GM04503 (cell line): ENCODE data around the gene CD300E.
A peak's percentile ranks its signal among the peaks of the same experiment; 100 is the strongest.
"Not testable (repeated sequence)": the region's sequence is repeated elsewhere in the genome, so short reads cannot be mapped to it uniquely, and the experiment has no call there.

Experiments used
- DNase-seq: peaks from one replicate; pipeline ENCODE4 v3.0.0-alpha.2; 2012; ENCODE audit warnings: low read depth

The CD300E gene

DNA sequence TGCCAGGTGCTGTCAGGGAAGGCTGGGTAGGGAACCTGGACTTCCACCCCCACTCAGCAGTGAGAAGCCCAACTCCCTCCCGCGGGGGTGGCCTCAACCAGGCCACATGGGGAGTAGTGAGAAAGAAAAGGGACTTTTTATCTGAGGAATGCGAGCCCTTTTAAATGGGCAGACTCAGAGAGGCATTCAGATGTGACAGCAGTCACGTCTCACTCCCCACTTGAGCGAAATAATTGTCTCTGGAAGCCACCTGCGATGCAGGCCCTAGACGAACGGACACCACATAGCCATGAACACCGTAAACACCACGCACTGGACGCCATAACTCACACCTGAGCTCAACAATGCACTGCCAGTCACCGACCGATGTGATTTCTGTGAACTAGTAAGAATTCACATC is 11.9 kb upstream of the CD300E start:
- no peak for DNase-seq

DNA sequence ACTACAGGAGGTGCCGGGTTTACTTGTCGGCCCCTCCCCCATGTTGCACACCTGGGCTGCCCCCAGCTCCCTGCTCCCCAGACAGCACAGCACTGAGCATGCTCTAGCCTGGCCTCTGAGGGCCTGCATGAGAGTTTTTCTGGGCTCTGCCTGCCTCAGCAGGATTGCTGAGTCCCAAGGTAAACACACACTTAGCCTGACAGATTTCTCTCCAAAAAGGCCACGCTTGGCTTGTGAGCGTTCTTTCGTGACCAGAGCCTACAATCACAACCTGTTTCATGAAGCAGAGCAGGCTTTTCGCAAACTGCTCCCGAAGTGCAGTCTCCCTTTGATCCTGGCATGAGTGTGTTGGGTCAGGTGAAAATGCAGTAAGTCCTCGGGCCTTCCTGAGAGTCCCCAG is 9.8 kb upstream of the CD300E start:
- DNase-seq, result no peak

DNA sequence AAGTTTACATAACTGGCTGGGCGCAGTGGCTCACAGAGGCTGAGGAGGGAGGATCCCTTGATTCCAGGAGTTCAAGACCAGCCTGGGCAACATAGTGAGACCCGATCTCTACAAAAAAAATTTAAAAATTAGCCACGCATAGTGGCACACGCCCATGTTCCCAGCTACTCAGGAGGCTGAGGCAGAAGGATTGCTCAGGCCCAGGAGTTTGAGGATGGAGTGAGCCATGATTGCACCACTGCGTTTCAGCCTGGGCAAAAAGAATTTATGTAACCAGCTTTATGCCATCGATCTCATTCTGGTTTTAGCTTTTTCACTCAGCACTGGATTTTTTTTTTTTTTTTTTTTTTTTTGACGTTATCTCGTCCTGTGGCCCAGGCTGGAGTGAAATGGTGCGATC is 9.1 kb upstream of the CD300E start:
- DNase-seq, result no peak

DNA sequence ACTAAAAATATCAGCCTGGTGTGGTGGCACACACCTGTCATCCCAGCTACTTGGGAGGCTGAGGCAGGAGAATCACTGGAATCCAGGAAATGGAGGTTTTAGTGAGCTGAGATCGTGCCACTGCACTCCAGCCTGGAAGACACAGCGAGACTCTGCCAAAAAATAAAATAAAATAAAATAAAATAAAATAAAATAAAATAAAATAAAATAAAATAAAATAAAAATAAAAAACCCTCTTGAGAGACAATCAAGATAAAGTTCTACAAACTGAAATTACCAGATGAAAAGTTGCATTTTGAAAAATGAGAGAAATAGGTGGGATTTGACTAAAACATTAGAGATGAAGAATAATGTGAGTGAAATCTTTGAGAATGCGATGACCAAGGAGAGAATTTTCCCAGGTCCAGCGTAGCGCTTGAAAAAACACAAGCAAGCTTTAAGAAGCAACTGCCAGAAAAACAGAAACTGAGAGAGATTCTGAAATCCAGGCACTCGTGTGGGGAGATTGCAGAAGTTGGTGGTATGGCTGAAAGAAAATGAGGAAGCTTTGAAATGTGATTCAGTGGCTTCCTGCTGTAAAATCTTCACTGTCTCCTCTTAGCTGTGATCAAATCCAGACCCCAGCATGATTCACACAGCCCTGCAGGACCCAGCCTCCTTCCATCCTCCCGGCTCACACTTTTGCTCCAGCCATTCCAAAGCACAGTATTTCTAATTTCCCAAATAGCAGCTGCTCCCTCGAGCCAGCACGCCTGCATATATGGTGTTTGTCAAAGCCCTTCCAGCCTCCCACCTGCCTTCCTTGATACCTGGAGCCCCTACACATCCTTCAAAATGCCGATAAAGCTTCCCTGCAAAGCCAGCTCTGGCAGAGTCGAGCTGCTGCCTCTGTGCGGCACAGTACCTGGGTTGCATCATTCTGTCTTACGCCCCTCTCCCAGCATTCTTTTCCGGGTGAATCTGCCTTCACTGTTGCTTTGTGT is 8.2 kb upstream of the CD300E start:
- no peak for DNase-seq

DNA sequence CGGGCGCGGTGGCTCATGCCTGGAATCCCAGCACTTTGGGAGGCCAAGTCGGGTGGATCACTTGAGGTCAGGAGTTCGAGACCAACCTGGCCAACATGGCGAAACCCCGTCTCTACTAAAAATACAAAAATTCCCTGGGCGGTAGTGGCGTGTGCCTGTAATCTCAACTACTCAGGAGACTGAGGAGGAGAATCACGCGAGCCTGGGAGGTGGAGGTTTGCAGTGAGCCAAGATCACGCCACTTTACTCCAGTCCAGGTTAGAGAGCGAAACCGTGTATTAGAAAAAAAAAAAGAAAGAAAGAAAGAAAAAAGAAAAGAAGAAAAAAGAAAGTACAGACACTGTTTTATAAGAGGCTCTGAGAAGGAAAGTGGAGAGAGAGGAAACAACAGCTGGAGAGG is 6.7 kb upstream of the CD300E start:
- not testable (repeated sequence) for DNase-seq

DNA sequence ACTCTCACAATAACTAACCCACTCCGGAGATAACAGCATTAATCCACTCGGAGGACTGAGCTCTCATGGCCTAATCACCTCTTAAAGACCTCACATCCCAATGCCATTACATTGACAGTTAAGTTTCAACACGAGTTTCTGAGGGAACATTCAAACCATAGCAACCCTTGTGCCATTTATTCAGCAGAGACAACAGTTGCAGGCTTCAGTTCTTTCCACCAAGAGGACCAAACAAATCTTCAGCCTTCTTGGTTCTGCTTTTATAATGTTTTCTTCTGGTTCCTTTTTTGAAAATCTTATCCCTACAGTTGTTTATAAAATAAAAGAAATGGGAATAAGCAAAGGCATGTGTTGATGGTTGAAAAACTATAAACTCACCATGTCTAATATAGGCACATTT is 2.1 kb upstream of the CD300E start:
- no peak for DNase-seq

DNA sequence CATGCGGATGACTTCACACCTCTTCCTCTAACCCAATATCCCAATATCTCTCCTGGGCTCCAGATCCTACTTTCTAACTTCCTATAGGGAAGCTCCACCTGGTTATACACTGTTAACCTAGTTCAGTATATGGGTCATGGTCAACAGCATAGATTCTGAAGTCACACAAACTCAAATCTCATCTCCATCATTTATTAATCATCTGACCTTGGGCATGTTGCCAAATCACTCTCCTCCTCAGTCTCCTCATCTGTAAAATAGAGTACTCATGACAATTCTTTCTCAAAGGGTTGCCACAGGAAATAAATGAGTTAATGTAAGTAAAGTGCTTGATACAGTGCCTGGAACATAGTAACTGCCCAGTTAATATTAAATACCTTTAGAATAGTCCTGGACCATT is 593 bp upstream of the CD300E start:
- no peak for DNase-seq

DNA sequence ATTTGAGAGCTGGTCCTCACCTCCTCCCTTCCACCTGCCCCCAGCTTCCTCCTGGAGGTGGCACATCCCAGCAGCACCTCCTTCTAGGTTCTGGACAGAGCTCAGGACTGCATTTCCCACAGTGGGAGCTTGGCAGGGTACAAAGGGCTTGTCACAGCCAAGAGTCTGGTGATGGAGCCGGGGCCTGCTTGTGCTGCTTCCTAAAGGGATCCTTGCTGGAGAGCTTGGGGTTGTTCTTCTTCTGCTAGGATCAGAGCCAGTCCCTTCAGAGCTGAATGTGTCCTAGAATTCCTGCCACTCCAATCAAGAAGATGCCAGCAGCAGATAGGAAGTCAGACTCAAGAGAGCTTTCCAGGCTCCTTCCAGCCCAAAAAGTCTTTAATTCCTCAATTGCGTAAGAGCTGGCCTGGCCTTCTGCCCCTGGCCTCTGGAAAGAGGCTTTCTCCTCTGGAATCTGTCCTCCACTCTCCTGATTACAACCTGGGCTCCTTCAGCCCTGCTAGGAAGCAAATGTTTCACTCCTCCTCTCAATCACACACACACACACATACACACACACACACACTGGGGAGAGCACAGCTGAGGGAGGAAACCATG is 4.4 kb downstream of the CD300E start:
- no peak for DNase-seq

DNA sequence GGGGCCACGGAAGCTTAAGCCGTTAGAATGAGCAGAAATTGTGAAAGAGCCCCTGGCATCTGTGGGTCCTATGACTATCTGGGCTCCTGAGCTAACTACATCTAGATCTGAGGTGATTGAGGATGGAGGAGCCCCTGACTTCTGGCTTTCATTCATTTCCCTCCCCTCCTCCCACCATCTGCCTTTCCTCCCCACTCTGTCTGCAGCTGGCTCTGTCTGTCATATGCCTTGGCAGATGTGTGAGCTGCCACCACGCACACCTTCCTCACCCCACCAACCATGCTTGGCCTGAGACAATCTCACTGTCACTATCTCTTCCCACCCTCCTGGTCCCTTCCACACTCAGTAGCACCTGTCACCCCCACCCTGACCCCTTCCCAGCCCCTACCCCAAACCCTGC is 5.1 kb downstream of the CD300E start:
- no peak for DNase-seq

DNA sequence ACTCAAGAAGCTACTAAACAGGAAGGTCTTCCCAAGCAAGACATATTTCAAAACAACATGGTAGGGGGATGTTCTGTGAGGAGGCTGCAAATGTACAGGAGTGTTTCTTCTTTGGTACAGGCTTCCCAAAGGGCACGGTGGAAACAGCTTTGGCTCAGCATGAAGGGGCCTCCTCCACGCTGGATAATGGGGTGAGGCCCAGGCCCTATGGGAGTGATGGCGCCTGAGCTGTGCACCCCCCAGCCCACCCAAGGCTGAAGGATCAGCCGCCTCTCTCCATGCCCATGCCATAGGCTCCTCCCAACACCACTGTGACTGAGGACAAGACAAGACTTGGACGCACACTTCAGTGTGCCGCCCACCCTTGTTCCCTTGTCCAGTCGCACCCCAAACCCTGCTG is 6.8 kb downstream of the CD300E start:
- no peak for DNase-seq

DNA sequence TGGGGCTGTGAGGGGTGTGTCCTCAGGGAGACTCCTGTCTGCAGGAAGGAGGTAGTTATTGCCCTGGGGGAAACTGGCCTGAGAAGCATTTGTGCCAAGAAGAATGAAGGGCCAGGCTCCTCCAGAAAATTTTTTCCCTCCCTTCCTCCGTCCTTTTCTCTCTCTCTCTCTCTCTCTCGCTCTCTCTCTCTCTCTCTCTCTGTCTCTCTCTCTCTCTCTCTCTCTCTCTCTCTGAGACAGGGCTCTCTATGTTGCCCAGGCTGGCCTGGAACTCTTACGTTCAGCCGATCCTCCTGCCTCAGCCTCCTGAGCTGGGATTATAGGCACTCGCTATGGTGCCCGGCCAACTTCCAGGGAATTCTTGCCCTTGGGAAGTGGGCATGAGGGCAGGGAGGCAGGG is 11.5 kb downstream of the CD300E start:
- DNase-seq, result no peak

DNA sequence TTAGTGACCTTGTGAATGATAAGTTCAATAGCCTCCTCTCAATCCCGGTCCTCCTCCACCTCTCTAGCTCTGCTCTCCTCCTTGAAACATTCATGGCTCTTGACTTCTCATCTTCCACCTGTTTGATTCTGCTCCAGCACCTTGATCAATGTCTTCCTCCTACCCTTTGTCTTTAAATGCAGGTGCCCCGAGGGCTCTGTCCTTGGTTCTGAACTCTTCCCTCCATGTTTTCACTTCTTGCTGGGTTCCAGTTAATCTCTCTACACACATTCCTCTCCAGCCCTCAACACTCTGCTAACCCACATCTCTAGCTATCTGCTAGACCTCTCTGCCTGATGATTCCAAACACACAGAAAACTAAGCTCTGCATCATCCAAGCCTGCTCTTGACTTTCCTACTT is 13.4 kb downstream of the CD300E start:
- no peak for DNase-seq

DNA sequence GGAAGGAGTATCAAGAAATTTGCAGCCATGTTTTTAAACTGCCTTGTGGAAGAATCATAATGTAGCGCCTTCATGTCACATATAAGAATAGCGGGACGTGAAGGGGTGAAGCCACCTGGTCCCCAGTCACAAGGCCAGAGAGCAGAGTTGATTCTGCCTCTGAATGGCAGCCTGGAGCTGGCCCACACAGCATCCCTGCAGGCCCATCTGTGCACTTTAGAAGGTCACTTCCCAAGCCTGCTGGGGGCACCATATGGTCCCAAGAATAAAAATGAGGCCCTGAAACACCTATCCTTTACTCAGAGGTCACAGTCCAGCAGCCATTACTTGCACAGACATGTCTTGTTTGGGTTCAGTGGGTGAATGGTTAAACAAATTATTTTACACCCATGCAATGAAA is 15.0 kb downstream of the CD300E start:
- DNase-seq, result no peak

DNA sequence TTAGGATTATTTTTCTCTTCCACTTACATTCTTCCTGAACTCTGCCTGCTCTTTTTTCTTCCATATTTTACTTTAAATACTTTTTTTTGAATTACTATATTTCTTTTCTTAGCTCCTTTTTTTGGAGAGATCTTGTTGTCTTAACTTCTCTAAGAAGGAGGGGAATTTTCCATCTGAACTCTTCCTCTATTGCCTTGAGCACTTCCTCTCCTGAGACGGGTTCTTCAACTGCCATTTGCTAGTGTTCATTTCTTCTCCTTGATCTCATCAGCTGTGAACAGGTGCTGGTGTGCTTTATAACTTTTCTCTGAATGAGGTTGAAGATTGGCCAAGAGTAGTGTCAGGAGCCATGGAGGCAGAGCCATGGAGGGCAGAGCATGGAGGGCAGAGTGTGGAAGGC is 16.3 kb downstream of the CD300E start:
- DNase-seq, result no peak

DNA sequence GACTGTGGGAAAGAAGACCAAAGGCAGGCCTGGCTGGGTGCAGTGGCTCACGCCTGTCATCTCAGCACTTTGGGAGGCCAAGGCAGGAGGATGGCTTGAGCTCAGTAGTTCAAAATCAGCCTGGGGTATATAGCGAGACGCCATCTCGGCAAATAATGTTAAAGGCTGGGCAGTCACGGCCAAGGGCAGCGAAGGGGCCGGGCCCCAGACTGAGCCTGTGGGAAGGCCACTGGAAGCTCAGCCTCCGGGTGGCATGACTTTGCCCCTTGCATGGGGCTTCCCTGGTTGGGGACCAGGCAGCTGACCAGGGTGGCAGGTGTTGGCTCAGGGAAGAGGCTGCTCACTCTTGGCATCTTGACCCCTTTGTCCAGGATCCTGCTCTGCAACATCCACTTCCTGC is 17.5 kb downstream of the CD300E start:
- no peak for DNase-seq

DNA sequence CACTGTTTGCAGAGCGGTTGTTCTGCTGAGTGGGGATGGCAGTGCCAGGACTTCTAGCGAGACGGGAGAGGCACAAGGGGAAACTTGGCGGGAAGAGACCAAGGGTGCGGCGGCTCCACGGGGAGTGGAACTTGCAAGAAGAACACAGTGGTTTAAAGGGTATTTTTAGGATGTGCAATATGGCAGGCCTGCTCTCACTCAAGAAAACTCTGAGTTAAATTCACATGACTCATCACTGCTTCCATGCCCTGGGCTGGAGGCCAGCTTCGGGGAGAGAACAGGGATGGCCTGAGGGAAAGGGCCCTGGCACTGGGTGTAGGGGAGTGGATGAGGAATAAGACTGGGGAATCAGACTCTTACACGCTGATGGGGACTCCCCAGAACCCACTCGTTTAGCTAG is 18.2 kb downstream of the CD300E start:
- DNase-seq, result peak; percentile 46

DNA sequence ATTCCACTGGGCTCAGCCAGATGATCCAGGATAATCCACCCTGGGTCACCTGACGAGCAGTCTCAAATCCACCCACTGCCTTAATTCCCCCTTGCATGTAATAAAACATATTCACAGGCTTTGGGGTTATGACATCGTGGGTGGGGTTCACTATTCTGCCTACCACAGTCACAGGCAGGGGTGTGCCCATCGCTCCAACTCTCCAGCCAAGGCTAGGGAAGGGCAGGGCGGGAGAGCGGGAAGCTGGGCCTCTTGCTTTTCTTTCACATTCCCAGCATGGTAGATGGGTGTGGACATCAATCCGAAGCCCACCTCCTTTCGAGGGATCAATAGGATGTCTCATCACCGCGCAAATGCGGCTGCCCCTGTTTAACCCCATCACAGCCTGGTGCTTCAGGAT is 18.8 kb downstream of the CD300E start:
- no peak for DNase-seq

DNA sequence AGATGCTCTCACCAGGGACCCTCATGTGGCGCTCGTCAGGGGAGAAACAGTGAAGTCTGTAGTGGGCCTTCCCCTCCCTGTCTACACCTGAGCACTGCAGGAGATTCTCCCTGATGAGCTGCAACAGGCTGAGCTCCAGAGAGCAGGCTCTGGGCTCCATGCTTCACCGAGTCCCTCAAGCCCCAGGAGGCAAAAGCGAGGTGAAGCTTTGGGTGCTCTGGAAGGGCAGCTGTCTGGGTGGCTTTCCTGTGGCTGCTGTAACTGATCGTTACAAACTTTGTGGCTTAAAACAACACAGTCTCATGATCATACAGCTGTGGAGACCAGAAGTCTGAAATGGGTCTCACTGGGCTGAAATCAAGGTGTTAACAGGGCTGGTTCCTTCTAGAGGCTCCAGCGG is 19.3 kb downstream of the CD300E start:
- DNase-seq, result no peak

DNA sequence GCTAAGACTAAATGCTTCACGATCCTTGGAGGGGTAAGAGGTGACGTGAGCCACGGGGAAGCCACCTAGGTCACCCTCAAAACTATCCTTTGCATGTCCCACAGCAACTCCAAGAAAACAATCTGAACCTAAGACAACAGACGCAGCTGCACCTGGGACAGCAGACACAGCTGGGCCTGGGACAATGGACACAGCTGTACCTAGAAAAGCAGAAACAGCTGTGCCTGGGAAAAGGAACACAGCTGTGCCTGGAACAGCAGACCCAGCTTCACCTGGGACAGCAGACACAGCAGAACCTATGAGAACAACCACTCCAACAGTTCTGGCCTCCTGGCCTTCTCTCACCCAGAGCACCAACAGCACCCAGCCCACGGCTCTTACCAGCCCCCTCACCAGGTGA is 19.8 kb downstream of the CD300E start:
- DNase-seq, result no peak

DNA sequence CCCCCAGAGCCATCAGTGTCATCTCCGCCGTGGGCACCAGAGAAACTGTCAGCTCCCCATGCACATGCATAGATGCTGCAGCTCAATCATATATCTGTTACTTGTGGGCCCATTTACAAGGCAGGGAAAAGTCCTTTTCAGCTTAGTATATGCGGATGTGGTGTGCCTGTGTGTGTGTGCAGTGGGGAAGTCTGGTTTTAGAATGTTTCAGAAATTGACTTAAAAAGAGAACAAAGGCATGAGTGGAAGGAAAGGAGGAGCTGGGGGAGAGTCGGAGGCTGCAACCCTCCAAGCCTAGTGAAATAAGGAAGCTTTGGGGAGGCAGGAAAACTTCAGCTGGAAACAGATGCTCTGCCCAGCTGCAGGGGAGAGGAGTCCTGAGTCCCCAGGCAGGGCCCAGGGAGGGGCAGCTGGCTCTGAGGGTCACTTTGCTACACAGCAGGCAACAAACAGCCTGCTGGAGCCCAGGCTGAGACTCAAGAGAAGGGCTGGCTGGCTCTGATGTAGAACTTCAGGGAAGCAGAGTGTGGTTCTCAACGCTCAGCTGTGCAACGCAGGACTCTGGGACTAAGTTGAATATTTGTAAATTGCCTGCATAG is 20.4 kb downstream of the CD300E start:
- DNase-seq, result no peak

DNA sequence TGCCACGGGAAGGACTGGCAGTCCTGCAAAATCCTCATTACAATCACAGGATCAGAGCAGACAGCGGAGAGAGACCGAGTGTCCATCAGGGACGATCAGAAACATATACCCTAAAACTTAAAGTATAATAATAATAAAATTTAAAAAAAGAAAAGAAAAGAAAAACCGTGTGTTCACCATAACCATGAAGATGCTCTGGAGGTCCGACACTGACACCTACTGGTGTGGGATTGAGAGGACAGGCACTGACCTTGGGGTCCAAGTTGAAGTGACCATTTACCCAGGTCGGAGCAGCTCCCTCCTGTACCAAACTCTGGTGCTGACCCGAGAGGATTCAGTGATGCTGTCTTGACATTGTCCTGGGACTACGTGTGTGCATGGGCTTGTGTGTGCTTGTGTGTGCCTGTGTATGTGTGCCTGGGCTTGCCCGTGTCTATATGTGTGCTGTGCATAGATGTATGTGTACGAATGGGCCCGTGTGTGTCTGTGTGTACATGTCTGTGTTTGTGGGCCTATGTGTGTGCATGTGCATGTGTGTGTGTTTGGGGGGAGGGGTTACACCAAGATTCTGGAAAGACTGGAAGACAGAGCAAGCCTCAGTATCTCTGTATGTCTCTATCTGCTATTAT is 21.5 kb downstream of the CD300E start:
- DNase-seq, result no peak

DNA sequence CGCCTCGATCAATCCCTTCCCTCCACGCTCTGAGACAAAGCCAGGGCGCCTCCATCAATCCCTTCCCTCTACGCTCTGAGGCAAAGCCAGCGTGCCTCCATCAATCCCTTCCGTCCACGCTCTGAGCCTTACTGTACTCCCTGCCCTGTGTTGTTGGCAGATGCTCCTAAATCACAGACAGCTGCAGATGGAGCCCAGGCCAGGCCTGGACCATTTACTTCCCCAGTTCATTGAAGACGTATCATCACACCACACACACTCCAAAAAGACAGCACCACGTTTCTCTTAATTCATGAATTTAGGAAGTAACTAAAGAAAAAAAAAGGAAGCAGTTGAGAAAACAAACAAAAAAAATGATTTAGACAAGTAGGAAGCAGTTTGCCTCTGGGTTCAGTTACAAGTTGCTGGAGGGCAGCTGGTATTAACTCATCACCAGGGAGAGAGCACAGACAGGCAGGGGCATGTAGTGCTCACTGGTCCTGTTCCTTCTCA is 24.0 kb downstream of the CD300E start:
- DNase-seq, result no peak

DNA sequence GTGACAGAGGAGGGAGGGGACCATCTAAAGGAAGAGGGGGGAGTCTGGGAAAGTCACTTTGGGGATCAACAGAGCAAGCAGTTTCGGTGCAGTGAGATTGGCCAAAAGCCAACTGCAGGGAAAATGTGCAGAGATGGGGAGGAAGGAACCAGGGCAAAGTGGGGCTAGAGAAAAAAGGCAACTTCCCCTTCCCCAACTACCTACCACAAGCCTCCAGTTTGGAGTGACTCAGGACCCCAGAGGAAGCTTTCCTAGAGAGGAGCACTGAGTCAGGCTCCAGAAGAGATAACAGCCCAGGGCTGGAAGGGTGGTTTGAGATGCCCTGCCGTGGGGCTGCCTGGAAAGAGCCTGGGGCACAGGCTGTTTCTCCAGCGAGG is 24.5 kb downstream of the CD300E start:
- DNase-seq, result no peak
